Epithelial cell of umbilical artery (primary cell): ENCODE measurements around the gene MADCAM1. TPM values are rescaled to one million over a fixed set of nuclear protein-coding genes. Genes with fewer than 3 reads are reported as not detected.

ENCODE experiments used
- total RNA-seq: library from RNA; depleted of rRNA; stranded (reverse); fragments of >200 nt; gene quantifications from 2 replicates; pipeline ENCODE4 v1.2.3, GENCODE V29; 2014

MADCAM1 gene
- not detected in 2 replicates for total RNA-seq

DNA sequence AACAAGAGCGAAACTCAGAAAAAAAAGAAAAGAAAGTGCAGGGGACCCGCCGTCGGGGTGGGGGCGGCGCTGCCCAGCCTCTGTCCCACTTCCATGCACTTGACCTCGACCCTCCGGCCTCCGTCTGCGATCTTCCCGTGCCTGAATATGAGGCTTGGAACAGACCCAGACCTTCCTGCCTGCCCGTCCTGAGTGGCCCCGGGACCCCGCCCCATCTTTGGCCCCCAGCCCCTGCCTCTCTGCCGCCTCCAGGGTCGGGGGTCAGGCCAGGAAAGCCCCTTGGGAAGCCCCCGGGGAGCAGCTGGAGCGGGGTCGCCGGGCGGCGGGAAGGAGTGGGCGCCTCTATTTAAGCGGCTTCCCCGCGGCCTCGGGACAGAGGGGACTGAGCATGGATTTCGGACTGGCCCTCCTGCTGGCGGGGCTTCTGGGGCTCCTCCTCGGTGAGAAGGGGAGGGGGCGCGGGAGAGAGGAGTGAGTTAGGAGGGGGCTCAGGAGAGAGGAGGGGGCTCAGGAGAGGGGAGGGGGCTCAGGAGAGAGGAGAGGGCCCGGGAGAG, at the start of gene MADCAM1:
Gene MADCAM1, plus strand, starts transcription at position 375 of the 554 bp plus-strand sequence. Its CDS starts 14 bp downstream, at position 389.

GRCh38 chr19:460877-461720, 35.2 kb upstream of the MADCAM1 start, which contains the start of gene SHC2:
Gene SHC2 (minus strand): TSS chr19:461033. CDS start chr19:460996, 37 bp downstream.

DNA sequence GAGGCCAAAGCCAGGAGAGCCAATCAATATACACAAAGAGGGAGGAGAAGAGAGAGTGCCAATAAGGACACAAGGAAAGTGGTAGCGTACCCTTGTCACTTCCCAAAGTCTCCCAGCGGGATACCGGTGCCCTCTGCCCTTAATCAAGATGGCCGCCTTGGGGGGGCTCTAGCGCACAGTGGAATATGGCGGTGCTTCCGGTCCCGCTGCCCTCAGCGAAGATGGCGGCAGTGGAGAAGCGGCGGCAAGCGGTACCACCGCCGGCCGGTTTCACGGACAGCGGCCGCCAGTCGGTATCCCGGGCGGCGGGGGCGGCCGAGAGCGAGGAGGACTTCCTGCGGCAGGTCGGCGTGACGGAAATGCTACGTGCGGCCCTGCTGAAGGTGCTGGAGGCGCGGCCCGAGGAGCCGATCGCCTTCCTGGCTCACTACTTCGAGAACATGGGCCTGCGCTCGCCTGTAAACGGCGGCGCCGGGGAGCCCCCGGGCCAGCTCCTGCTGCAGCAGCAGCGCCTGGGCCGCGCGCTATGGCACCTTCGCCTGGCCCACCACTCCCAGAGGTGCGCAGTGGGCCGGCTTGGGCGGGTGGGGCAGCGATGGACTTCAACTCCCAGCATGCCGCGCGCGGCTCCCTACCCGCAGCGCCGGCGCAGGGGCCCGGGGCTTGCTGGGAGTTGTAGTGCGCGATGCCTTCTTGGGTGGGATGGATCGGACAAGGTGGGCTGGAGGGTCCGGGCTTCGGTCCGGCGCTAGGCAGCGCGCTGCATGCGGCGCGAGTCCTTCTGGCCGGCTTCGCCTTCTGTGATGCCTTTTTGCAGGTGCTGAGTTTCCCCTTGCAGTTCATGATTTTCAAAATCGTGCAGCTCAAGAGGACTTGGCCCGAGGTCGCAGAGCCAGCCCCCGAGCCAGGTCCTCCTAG, 11.3 kb downstream of the MADCAM1 start, which contains the start of gene TPGS1:
Gene TPGS1, plus strand, starts transcription at position 212 of the 918 bp plus-strand sequence. Its CDS starts 10 bp downstream, at position 222.

DNA sequence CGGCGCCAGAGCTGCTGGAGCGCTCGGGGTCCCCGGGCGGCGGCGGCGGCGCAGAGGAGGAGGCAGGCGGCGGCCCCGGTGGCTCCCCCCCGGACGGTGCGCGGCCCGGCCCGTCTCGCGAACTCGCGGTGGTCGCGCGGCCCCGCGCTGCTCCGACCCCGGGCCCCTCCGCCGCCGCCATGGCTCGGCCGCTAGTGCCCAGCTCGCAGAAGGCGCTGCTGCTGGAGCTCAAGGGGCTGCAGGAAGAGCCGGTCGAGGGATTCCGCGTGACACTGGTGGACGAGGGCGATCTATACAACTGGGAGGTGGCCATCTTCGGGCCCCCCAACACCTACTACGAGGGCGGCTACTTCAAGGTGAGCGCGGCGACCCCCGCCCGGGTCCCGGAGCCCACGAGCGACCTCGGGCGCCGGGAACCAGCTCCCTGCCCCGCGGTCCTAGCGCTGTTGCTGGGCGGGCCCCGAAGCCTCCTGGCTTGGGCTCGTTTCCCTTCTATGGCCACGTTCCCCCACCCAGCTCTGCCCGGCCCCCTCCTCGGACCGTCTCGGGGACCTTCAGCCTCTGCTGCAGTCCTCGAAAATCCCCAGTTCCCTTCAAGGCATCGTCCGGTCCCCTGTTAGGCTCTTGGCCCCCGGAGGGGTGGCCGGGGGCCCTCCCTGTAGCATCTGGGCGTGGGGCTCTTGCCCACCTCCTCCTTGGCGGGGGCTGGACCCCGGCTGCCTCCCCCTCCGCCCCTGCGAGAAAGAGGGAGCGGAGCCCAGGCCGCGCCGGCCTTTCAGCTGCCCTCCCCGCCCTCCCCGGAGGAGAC, 35.7 kb downstream of the MADCAM1 start, which contains the start of gene CDC34:
Gene CDC34, plus strand, starts transcription at position 8 of the 808 bp plus-strand sequence. Its CDS starts 172 bp downstream, at position 180.

DNA sequence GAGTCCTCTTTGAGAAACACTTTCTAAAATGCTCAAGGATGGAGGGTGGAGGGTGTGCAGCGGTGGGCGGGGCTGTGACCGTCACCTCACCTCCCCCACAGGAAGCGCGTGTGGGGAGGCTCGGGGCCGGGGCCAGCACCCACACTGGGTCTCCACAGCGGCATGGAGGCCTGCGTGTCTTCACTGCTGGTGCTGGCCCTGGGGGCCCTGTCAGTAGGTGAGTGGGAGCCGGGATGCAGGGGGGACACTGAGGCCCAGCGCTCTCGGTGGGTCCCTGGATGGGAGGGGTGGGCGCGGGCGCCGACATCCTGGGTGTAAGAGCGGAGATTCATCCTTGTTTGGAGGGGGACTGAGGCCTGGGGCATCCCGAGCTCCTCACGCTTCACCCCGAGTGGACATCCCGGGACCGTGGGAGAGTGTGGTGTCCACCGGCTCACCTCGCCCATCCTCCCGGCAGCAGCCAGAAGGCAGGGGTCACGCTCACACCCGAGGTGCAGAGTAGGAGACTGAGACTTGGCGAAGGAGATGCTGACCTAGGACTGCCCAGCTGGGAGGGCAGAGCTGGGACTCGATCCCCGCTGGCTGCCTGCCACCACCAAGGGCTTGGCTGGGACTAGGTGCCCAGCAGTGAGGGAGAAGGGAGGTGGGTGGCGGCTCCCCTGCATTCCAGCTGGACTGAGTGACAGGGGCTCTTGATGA, 47.8 kb downstream of the MADCAM1 start, which contains the start of gene GZMM:
Gene GZMM, plus strand, starts transcription at position 144 of the 699 bp plus-strand sequence. Its CDS starts 19 bp downstream, at position 163.

Other genes with a start within 250 kb of the MADCAM1 start
- 12.0 and 18.5 TPM in 2 replicates for gene PLPP2, start 205.1 kb upstream of the MADCAM1 start, total RNA-seq
- gene MIER2, start 151.7 kb upstream of the MADCAM1 start, total RNA-seq = 14.6 and 24.5 TPM in 2 replicates
- gene C2CD4C, start 87.3 kb upstream of the MADCAM1 start, total RNA-seq = 0.30 and 1.6 TPM in 2 replicates
- gene SHC2, start 35.5 kb upstream of the MADCAM1 start, total RNA-seq = 2.1 and 6.8 TPM in 2 replicates
- gene TPGS1, start 11.0 kb downstream of the MADCAM1 start, total RNA-seq = 41.3 and 56.2 TPM in 2 replicates
- 87.4 and 97.4 TPM in 2 replicates for gene CDC34, start 35.3 kb downstream of the MADCAM1 start, total RNA-seq
- not detected in 2 replicates for gene GZMM, start 47.6 kb downstream of the MADCAM1 start, total RNA-seq
- gene BSG, start 76.1 kb downstream of the MADCAM1 start, total RNA-seq = 307 and 357 TPM in 2 replicates
- gene HCN2, start 93.4 kb downstream of the MADCAM1 start, total RNA-seq = under 0.01 and 1.3 TPM in 2 replicates
- gene POLRMT, start 137.1 kb downstream of the MADCAM1 start, total RNA-seq = 25.3 and 27.5 TPM in 2 replicates
- gene FGF22, start 143.4 kb downstream of the MADCAM1 start, total RNA-seq = not detected in 2 replicates
- 38.3 and 40.9 TPM in 2 replicates for gene RNF126, start 166.7 kb downstream of the MADCAM1 start, total RNA-seq
- gene FSTL3, start 179.9 kb downstream of the MADCAM1 start, total RNA-seq = 18.1 and 47.4 TPM in 2 replicates
- not detected in 2 replicates for gene PRSS57, start 199.0 kb downstream of the MADCAM1 start, total RNA-seq
- gene PALM, start 212.4 kb downstream of the MADCAM1 start, total RNA-seq = 2.4 and 5.5 TPM in 2 replicates